Measurements from ENCODE around the gene PANK4.
"Not testable (repeated sequence)": the region's sequence is repeated elsewhere in the genome, so short reads cannot be mapped to it uniquely, and the experiment has no call there.

Gene PANK4

DNA sequence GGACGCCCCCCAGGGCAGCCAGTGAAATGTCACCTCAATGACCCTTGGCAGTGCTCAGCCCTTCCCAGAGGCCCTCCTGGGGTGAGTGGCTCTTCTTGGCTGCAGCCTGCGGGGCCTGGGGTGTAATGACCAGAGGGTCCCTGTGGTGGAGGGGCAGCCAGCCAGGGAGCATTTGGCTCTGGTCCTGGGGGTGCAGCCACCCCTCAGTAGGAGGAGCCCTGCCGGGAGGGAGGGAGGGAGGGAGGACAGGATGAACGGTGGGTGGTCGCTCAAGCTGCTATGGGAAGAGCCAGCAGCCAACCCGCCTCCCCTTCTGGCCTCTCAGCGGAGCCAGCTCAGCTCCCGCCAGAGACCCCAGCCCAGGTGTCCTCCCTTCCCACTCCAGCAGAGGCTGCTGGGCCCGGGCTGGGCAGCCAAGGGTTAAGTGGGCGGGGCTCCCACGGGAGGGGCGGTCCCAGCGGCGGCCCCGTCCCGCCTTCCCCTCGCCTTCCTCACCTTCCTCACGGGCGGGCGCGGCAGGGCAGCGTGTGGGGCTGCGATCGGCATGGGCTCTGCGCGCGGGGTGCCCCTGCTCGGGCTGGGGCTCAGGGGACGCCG is 59.3 kb downstream of the PANK4 start:
- peak in 1 of 2 donors; percentile 15 for DNase-seq (ENCODE audit: extremely low read depth in 1 of 2, low read depth in 1 of 2)

DNA sequence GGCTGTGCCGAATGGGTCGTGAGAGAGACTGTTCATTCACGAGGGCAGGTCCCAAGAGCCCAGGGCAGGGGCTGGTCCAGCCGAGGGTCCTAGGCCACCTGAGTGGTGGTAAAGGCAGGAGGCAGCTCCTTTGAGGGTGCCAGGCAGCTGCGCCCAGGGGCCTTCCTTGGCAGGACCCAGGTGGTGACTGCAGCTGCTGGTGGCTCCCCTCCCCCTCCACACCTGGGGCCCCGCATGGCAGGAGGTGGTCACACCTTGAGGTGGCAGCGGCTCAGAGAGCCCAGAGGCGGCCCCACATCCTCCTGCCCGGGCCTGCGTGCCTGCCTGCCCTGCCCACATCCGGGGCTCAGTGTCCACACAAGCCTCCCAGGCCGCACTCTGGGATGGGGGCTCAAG is 60.1 kb downstream of the PANK4 start:
- DNase-seq (ENCODE audit: extremely low read depth in 1 of 2, low read depth in 1 of 2): no peak

DNA sequence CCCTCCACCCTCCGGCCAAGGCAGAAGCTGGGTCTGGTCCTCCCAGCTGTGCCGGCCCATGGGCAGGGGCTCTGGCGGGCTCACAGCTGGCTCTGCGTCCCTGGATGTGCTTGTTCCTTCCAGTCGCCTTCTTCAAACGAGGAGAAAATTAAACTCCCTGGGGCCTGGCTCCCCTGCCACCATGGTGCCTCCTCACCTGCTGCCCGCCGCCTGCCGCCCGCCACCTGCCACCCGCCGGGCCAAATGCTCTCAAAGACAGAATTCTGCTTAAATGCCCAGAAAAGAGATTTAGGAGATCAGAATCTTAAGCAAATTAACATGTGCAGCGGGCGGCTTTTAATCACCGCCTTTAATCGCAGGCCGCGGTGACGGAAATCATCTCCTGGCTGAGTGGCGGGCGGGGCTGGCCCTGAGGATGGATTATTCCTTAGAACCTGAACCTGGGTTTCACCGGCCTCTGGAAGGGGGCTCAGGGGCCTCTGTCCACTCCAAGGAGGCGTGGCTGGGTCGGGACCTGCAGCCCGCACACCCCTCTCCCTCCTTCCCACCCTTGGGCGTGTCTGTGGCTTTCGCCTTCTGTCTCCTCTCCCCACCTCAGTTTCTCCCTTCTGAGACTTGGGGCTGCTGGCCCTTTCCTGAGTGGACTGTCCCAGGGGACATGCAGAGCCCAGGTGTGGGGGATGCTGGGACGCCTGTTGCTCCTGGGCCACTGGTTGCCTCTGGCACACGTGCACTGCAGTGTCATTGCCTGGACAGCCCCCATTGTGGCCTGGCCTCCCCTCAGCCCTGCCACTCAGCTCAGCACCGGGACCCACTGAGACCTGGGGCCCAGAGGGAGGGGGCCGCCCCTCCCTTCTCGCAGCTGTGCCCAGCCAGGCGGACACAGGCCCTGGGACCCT is 60.8 kb downstream of the PANK4 start:
- no peak for DNase-seq (ENCODE audit: extremely low read depth in 1 of 2, low read depth in 1 of 2)

DNA sequence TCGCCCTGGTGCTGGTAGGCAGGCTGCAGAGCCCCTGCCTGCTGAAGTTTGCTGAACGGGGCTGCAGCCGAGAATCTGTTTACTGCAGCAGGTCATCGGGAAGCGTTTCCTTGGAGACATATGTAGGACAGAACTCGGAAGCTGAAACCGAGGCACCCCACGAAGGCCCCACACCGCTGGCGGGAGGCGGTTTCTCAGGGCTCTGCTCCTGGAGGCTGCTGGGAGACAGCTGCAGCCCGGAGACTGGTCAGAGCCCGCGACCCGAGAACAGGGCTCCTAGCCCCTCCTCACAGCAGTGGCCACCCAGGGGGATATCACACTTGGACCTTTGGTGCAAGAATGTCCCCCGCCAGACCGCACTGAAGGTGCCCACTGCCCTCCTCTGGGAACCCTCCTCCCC is 63.0 kb downstream of the PANK4 start:
- DNase-seq (ENCODE audit: extremely low read depth in 1 of 2, low read depth in 1 of 2): no peak

- no peak for DNase-seq (ENCODE audit: extremely low read depth in 1 of 2, low read depth in 1 of 2)
Measured at GRCh38 chr1:2462819-2463218, 63.6 kb downstream of the PANK4 start.

DNA sequence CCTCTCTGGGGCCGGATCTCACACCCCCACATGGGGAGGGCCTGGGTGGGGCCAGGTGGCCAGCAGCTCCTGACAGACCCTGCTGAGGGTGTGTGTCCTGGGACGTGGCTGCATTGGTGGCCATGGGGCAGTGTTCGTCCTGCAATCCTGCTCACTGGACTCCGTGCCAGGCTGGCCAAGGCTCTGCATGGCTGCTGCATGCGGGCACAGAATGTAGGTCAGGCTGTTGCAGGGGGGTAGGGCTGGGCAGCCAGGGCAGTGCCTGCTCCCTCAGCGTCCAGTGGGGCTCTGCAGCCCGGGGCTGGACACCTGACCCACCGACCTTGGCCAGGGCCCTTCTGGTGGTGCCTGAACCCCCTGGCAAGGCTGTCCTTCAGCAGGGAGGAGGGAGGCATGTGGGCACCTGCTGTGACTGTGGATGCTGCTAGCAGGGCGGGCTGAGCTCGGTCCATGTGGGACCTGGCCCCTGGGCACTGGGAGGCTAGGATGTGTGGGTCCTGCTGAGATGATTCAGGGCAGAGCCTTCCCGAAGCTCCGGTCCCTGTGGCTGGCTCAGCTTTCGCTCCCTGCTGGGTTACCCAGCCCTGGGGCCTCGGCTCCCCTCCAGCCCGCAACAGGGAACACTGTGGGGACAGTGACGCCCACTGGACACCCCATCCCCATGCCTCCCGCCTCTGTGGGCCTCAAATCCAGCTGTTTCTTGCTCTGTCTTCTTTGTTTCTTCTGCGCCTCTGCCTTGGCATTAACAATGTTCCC is 65.2 kb downstream of the PANK4 start:
- DNase-seq (ENCODE audit: extremely low read depth in 1 of 2, low read depth in 1 of 2): no peak

GRCh38 chr1:2460203-2460602 is 66.2 kb downstream of the PANK4 start:
- no peak for DNase-seq (ENCODE audit: extremely low read depth in 1 of 2, low read depth in 1 of 2)

- DNase-seq (ENCODE audit: extremely low read depth in 1 of 2, low read depth in 1 of 2): no peak
Measured at GRCh38 chr1:2459757-2460156, 66.6 kb downstream of the PANK4 start.

DNA sequence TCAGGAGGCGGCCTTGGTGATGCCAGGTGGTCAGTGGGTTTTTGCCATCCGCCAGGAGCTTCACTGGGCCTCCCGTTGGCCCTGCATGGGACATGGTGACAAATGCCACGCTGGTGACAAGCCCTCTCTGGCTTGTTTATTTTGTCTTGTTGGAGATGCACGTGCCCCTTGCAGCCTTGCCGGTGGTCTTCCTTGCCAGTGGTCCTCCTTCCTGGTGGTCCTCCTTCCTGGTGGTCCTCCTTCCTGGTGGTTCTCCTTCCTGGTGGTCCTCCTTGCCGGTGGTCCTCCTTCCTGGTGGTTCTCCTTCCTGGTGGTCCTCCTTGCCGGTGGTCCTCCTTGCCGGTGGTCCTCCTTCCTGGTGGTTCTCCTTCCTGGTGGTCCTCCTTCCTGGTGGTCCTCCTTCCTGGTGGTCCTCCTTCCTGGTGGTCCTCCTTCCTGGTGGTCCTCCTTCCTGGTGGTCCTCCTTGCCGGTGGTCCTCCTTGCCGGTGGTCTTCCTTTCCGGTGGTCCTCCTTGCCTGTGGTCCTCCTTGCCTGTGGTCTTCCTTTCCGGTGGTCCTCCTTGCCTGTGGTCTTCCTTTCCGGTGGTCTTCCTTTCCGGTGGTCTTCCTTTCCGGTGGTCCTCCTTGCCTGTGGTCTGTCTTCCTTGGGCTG is 67.2 kb downstream of the PANK4 start:
- not testable (repeated sequence) for DNase-seq (ENCODE audit: extremely low read depth in 1 of 2, low read depth in 1 of 2)

GRCh38 chr1:2458687-2459086 is 67.7 kb downstream of the PANK4 start:
- DNase-seq (ENCODE audit: extremely low read depth in 1 of 2, low read depth in 1 of 2): no peak

Measured in activated CD8-positive, alpha-beta memory T cell treated with anti-CD3 and anti-CD28 coated beads for 1 hour (primary cell).